Activated T-helper 9 cell treated with anti-CD3 and anti-CD28 coated beads, Interleukin-2, amount 50 U/mL, for 16 hours (primary cell): ENCODE measurements around the gene HK3.

ENCODE experiments used
- DNase-seq: peaks from one replicate; pipeline ENCODE4 v3.0.0-alpha.2; 2020; ENCODE audit warnings: low read depth

The HK3 gene

DNA sequence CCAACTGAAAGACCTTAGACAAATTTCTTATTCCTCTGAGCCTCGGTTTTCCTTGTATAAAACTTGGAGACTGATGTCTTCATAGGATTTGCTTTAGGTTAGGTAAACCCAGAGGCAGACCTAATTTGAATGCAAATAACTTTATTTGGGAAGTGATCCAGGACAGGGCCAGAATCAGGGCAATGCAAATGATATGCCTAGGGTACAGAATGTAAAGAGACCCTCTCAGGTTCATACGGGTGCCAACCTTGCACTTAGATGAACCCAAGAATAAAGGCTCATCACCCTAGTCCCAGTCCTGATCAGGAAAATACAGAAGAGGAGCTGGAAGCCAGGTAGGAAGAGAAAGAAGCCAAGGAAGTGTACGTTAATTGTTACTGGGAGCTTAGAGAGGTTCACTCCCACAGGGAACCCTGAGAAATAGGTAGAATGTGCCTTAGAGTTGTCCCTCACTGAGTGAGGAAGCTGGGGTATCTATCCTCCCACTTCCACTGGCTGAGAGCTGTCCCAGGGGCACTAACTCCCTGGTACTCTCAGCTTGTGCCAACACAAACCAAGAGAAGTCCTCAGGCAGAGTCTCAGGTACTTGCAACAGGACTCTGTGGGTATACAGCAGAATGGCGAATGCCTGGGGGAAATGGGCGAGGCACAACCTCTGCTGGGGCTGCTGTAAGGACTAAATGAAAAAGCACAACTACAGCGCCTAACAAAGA, 3.1 kb upstream of the HK3 start:
- DNase-seq, result no peak

DNA sequence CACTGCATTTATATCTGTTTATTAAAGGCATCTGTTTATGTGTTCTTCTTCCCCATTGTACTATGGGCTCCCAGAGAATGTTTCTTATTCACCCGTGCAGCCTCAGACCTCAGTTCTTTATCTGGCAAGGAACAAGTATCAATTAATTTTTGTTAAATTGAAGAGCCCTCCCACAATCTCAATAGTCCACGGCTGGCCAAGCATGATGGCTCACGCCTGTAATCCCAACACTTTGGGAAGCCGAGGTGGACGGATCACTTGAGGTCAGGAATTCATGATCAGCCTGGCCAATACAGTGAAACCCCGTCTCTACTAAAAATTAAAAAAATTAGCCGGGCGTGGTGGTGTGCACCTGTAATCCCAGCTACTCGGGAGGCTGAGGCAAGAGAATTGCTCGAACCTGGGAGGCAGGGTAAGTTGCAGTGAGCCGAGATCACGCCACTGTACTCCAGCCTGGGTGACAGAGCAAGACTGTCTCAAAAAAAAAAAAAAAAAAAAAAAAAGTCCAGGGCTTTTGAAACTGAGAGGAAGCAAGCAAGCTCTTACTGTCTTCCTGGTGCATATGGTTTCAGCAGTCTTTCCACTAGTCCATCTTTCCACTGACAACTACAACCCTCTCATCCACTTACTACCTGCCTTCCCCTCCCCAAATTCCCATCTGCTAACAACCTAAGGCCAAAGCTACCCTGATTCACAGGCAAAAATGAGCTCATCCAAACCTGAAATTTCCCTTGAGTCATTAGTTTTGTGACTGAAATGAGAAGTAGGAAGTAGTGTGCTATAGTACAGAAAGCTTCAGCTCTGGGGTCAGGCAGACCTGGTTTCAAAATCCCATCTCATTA, 2.3 kb upstream of the HK3 start:
- no peak for DNase-seq

DNA sequence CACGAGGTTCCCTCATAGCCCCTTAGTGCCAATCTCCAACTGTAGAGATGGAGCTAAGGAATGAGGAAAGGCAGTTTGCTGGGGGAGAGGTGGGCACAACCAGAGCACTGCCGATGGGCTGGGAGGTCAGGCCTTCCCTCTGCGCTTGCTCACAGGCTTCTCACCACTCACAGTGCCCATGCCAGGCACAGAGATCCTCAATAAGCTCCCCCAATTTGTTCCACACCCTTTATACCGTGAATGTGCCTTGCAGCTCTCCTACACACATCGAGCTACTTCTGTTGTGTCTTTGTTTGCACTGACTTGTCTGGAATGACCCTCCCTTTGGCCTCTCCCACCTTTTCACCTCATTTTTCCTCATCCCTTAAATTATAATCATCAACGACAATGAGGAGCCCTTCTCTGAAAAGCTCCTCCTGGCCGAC, 1.6 kb upstream of the HK3 start:
- no peak for DNase-seq

DNA sequence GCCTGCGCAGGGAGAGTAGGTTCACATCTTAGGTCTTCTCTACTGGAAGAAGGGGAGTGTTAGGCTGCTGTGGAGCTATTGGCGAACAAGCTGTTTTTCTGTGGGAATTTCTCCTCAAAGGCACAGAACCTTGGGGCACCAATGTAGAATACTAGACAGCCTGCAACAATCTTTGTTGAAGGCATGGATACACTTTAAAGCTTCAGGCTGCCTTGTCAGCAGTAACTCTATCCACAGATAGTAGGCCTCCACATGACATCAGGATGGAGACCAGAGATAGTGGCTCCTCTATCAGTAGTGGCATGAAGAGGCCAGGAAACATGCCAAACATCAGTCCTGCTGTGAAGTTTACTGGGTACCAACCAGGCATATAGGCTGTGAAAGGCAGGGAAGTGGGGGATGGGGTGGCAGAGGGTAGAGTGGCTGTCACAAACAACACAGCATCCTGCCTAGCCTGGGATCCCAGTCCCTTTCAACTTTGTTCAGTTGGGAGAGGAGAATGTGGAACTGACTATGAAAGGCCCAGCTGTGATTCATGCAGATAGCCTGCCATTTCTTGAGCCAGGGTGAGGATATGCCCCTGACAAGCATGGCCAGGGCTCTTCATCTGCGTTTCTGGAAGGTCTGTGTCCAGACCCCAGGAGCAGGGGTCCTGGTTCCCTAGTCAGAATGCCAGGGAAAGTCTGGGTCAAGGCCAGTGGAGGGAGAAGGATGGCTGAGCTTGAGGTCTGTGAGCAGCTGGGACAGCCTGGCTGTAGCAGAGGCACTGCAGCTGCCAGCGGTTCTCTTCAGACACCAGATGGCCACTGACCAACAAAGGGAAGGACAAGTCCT, 1.0 kb upstream of the HK3 start:
- DNase-seq, result no peak

DNA sequence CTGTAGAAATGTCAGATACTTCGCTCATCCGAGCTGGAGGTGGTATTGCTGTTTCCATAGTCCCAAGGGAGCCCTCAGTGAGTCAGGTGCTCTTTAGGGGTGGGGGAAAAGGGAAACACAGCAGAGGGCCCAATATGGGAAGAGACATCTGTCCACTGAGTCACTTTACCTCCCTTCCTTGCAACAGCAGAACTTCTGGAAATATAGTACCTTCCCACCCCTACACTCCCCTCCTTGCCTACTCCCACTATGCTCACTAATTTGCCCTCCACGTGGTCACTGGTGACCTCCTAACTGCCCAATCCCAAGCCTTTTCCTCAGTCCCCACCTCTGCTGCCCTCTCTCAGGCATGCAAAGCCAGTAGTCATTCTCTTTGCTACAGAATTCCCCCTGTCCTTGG, 1.9 kb downstream of the HK3 start:
- no peak for DNase-seq

DNA sequence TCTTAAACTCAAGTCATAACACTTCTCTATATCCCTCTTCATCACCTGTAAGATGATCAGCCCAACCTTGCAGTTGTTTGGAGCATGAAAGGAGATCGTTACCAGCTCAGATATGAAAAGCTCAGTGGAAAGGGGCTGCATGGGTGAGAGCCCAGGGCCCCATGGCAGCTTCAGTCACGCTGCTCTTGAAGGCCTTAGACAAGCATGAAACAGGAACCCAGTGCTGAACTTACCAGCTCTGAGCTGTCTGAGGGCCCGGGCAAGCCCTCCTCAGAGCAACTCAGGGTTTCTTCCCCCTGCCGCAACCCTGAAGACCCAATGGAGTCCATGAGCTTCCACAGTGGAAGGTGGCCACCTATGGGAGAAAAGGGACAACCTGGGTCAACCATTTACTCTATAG, 3.3 kb downstream of the HK3 start:
- DNase-seq, result no peak

DNA sequence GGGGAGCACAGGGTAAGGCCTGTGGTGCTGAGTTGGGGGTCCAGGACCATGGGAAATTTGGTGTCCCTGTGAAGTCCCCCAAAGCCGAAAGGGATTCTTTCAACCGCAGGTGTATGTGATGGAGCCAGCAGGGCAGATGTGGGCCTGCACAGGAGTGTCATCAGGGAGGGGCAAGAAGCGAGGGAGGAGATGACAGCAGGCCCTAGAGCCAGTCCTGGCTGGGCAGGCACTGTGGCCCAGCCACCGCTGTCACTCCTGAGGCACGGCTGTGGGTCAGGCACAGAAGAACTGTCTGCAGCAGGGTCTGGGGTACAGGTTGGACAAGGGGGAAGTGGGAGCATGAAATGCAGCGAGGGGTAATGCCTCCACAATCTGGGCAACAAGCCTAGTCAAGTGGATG, 4.8 kb downstream of the HK3 start:
- DNase-seq, result no peak

DNA sequence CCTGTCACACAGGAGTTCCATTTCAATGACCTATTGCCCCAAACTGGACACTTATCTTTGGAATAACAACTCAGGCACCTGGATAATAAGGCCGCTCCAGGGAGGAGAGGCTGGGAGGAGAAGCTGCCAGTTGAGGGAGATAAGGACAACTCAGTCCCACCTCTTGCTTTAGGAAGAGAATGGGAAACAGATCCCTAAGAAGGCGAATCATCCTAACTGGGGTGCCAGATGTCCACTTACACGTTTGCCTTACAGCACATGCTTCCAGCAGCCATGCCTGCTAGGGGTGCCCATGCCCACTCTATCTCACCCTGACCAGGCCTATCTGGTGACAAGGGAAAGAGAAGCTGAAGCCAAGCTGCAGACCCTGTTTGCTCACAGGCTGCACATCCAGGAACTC, 6.5 kb downstream of the HK3 start:
- no peak for DNase-seq

DNA sequence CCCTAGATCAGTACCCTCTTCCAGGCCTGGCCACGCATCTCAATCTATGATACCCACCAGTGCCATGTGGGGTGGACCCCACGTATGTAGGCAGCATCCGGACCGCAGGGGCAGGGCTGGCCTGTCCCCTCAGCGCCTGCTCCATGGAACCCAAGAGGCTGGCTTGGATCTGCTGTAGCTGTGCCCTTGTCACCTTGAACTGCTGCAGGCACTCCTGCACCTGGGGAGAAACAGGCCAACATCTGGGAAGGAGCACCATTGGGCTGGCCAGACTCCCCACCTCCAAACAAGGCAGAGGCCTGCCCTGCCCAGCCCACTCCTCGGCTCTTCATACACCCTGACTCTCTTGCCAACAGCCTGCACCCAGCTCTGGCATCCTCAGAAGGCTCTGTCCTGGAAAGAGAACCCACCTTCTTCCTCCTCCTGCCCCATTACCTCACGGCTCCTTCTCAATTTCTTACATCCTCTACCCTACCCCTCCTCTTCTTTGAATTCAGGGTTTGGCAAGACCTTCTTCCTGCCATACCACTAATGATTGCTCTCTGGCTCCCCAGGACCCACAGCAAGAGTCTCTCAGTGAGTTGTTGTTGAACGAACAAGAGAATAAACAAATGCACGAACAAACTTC, 7.7 kb downstream of the HK3 start:
- no peak for DNase-seq

DNA sequence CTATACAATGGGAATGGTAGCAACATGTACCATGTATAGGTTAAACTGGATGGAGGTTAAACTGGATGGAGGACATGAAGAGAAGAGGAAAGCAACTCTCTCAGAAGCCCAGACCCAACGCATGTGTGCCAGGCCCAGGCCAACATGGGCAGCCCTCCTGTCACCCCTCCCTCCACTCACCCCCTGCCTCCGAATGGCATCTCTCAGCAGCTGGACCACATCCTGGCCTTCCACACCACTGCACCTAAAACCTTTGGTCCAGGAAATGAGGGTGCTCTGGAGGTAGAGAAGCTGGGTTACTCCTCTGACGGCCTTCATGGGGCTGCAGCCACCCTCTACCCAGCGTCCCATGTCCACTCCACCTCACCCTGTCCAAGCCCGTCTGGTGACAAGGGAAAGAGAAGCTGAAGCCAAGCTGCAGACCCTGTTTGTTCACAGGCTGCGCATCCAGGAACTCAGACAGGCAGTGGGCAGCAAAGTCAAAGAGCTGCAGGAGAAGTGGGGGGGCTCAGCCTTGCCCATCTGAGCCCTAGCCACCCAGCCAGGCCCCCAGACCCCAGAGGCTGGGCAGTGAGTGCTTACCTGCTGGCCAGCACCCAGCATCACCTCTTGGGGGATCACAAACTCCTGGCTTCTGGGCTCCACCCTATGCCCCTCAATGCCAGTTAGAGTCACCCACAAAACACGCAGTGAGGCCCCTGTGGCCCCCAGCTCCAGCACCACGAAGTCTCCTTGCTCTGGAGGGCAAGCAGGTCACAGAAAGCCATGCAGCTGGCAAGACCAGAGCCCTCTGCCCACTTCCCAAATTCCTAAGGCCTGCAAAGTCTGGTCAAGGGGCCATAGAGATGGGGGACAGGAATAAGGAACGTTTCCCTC, 8.5 kb downstream of the HK3 start:
- no peak for DNase-seq

DNA sequence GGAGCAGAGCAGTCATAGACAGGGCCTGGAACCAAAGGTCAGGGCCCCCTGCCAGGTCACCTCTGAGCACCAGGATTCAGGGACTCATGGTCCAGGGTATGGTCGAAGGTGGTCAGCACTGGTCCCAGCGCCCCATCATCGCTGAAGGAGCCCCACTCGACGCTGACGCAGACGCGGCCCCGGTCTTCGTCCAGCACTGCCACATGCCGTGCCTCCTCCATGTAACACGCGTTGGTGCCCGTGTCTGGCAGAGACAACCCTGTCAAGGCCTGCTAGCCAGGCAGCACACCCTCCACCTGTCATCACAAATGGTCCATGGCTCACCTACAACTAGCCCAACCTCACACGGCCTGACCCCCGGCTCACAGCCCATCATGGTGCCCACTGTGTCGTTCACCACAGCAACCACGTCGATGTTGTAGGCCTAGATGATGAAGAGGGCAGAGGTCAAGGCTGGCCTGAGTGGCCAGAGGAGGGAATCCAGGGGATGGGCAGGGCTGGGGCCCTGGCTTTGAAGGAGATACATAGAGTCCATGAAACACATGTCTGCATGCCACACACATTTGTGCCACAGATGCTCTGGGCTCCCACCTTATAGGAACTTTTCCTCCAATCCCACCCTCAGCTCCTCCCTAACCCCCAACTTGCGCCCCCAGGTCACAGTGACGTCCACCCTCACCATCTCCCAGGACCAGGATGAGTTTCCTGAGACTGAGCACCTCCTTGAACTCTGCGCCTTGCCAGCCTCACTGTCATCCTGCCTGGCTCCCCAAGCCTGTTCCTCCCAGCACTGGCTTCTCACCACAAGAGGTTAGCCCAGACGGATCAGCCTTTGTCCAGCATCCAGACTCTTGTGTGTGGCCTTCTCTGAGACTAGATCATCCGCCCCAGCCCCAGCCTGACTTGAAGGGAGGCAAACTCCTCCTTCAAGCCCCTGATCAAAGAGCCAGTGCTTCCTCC, 9.5 kb downstream of the HK3 start:
- DNase-seq, result no peak

DNA sequence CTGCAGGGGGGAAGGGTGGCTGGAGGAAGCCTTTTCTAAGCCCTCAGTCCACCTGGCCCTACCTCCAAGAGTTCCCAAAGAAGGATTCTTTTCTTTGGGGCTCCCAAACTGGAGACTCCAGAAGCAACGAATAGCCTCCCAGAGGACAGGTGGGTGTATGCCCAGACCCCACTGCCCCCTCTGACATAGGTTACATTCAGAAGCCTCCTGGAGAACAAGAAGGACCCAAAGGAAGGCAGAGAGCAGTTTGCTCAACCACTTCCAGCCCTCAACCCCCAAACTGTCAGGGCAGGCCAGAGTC, 10.3 kb downstream of the HK3 start:
- DNase-seq, result no peak

DNA sequence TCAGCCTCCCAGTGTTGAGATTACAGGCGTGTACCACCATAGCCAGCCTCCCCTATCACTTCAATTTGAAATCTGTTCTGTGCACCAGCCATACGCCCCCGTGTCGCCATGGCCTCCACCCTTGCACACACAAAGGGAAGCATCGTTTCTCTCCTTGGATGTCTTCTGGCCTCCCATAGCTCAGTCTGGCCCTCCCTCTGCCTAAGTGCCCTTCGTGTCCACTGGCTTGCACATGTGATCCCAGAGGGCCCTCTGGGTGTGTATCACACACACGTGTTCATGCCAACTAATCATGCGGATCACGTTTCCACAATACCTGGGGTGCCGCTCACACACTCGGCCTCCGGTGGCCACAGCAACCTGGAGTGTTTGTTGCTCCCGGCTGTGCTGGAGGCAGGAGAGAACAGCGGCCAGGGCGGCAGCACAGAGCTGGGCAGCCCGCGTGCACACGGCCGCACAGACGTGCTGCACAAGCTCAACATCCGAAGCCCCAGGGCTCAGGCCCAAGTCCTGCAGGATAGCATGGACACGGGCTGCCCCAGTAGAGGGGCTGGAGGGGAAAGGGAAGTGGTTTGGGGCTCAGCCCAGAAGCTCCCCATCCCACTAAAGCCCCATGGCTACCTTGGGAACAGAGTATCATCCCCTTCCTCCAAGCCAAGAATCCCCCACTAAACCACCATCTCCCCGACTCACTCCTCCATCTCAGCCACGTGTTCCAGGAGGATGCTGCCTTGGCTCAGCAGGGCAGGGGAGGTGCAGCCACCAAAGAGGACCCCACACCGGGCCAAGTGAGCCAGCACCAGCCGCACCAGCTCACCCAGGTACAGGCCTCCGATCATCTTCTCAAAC, 10.9 kb downstream of the HK3 start:
- no peak for DNase-seq

DNA sequence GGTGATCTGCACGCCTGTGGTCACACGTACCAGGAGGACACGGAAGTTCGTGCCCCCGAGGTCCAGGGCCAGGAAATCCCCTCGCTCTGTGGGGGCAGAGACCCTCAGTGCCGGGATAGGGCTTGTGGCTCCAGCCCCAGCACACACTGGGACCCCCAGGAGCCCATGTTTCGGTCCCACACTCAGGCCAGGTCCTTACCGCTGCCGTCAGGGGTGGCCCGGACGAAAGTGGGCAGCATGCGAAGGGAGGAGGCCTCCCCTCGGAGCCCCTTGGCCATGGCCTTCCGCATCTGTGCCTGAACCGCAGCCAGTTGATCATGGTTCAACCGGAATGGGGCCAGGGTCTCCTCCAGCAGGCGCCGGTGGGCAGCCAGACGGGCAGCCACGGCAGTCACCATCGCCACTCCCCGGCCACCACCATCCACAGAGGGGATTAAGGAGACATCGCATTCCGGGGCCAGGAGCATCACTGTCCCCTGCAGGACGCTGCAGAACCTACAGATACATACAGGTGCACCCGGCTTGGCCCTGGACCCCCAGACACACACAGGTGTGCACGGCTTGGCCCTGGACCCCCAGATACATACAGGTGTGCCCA, 11.8 kb downstream of the HK3 start:
- no peak for DNase-seq

DNA sequence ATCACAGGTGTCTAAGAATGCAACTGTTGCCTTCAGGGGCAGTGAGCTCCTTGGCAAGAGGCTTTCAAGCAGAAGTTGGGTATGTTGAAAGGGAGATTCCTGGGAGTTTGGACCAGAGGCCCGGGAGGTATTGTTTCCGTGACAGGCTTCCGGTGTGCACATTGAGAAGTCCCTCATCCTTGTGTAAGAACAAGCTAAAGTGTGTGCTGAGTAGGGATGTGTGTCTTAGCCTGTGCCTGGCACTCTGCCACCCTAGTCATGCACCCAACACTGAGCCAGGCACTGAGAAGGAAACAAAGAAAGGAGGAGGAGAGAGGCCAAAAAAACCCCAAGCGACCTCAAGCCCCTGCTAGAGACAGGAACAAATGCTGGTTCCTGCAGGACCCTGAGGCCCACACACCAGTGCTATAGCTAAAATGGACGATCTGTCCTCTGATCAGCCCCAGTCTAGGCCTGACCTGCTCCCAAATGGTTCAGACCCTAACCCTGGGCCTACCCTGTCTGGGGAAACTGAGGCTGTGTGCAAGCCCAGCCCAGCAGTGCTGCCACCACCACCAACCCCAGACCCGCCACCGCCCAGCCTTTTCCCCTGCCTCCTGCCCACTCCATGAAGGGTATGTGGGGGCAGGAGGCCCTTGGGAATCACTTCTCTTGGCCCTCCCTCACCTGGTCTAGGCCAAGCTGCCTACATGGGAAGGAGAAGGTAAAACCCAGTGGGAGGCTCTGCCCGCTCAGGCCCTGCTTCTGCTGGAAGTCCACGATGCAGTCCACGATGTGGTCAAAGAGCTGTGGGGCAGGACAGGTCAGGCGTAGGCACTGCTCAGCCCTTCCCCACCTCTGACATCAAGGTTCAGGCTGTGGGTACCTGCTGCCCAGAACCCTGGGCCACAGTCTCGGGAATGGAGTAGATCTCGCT, 12.6 kb downstream of the HK3 start:
- DNase-seq, result no peak

DNA sequence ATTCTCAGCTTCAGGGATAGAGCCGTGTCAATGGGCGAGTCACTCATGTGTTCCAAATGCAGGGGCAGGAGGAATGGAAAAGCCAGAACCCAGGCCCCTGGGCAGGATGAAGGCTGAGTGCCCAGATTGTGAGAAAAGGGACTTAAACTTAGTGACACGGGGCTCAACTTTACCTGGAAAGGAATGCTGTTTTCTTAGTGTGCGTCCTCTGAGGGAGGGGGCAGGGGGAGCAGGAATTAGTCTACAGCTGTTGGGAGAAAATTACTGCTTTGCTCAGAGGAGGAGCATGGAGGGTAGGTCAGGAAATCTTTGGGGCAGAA, 14.6 kb downstream of the HK3 start:
- DNase-seq, result no peak

DNA sequence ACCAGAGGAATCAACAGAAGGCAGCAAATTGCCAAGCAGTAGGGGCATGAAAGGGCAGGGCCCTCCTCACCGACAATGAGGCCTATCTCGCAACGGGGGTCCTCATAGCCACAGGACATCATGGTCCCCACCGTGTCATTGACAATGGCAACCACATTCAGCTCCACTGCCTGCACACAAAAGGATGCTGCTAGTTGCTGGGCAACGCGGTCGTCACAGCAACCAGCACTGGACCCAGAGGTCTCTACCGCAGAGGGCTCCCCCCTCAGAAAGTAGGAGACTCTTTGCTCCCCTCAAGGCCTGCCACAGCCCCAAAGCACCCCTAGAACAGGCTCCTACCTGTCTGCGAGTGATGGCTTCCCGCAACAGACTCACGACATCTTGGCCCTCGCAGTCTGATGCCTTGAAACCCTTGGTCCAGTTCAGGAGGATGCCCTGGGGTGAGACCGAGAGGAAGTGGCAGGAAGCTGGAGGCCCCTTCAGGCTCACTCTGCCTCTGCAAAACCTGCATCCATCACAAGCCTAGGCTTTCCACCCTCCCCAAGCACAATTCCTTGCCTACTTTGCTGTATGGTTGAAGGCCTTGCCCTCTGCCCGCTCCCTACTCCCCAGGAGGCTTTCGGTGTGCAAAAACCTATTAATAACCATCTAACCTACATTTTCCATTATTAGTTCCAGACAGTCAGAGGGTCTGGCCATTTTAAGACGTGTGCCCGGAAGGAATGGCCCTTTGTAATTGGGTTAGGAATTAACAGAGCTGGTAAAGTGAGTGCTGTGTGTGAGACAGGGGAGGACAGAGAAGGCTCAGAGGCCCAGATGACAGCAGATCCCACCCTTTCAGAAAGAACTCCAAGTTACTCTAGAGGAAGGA, 15.2 kb downstream of the HK3 start:
- no peak for DNase-seq
